SK-N-MC (cell line): Measurements from ENCODE around the gene EFNA4.
A peak's percentile ranks its signal among the peaks of the same experiment; 100 is the strongest.

Experiments used
- DNase-seq: peaks from one replicate; pipeline ENCODE4 v3.0.0-alpha.2; 2011; ENCODE audit warnings: low read depth, low spot score
- H3K27ac ChIP-seq: fragments of 200-600 bp; sonication (generic); 2 replicates; pipeline ENCODE4 v1.5.1; 2016; ENCODE audit warnings: mixed run types
- H3K36me3 ChIP-seq: fragments of 200-600 bp; sonication (generic); 2 replicates; pipeline ENCODE4 v1.6.1; 2017; ENCODE audit warnings: antibody characterized with exemption, low read length, mixed read lengths; ENCODE audit not compliant: insufficient read depth
- H3K4me3 ChIP-seq: fragments of 200-600 bp; sonication (generic); 2 replicates; pipeline ENCODE4 v1.5.1; 2016
- H3K9ac ChIP-seq: fragments of 200-600 bp; sonication (generic); 2 replicates; pipeline ENCODE4 v1.8.0; 2017; ENCODE audit warnings: mixed run types, mixed read lengths; ENCODE audit not compliant: insufficient read length
- H3K9me3 ChIP-seq: fragments of 200-600 bp; sonication (generic); 2 replicates; pipeline ENCODE4 v1.6.1; 2017; ENCODE audit warnings: low read depth, mild to moderate bottlenecking, antibody characterized with exemption, low read length, moderate library complexity, mixed read lengths
- EZH2 ChIP-seq: fragments of 200-600 bp; sonication (generic); IDR thresholded peaks from one replicate; pipeline ENCODE4 v1.6.1; 2017; ENCODE audit warnings: antibody characterized with exemption
- FOXP2 ChIP-seq: optimal IDR thresholded peaks from 2 replicates; pipeline ENCODE3; 2011; ENCODE audit warnings: mild to moderate bottlenecking, moderate library complexity; ENCODE audit not compliant: insufficient read depth; ENCODE audit errors: extremely low read length, control extremely low read depth
- POLR2AphosphoS5 ChIP-seq: IDR thresholded peaks from 2 replicates; pipeline ENCODE4 v1.6.1; 2012; ENCODE audit warnings: mild to moderate bottlenecking, low read depth, low read length, borderline replicate concordance

EFNA4 gene

DNA sequence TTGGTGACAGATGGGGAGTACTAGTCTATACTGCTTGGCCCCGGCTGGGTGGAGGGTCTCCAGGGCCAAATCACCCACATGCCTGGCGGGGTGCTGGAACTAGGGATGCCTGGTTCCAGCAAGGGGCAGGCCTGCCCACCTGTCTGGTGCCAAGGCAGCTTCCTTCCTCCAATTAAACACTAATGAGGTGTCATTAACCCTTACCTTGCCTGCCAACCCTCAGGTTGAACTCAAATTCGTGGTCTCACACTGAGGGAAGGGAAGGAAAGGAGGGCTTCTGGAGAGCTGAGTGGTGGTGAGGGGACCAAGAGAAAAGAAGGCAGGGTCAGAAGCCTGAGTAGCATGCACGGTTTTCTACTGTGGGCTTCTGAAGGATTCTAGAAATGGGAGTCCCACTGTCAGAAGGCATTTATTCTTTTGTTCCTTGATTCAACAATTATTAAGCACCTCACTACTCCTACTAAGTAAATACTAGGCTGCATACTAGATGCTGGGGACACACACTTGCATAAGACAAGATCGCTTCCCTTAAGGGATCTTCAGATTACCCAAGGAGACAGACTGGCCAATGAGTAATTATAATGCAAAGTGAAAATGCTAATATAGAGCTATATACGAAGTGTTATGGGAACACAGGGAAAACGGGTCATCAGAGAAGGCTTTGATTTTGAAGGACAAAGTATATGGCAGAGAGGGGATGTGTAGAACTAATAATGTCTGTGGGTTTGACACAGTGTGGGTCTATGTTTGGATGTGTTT, 9.2 kb downstream of the EFNA4 start:
- TF ChIP-seq EZH2: no peak
- TF ChIP-seq FOXP2: no peak
- TF ChIP-seq POLR2AphosphoS5: no peak
- H3K27ac ChIP-seq: no peak overlapping the region
- H3K36me3 ChIP-seq: peaks cover 11% of the 10 kb centered on the region; the same call in 1 of the 2 replicates
- no peak overlapping the region for H3K9ac ChIP-seq
- no peaks in the 10 kb centered on the region for H3K9me3 ChIP-seq
- no peak overlapping the region for H3K4me3 ChIP-seq
- no peak for DNase-seq

- Histone ChIP-seq H3K9me3 (no peaks in the 10 kb centered on the region), H3K9ac (no peak overlapping the region), H3K27ac (no peak overlapping the region), H3K4me3 (no peak overlapping the region), H3K36me3 (peaks cover 11% of the 10 kb centered on the region; the same call in 1 of the 2 replicates)
- no peak for TF ChIP-seq EZH2
- no peak for TF ChIP-seq POLR2AphosphoS5
- no peak for TF ChIP-seq FOXP2
- DNase-seq: no peak
These were observed 10.1 kb downstream of the EFNA4 start for GRCh38 chr1:155073377-155074242.

DNA sequence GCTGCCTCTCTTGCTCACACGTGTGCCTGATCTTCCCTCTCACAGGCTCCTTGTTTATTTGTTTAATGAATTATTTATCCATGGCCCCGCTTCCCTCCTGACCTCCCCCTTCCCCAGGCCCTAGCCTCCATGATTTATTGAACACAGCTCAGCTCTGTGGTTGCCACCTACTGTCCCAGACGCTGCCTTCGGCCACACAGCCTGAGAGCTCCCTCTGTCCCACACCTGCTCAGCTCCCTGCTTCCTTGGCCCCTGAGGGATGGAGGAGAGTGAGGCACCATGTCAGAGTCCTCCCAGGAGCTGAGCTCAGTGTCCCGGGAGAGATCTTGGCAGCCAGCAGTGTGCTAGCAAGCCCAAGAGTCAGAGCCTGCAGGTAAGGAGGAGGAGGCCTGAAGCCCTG, 12.0 kb downstream of the EFNA4 start:
- DNase-seq: no peak
- H3K9ac ChIP-seq: no peak overlapping the region
- no peak overlapping the region for H3K27ac ChIP-seq
- TF ChIP-seq EZH2 (no peak), FOXP2 (no peak), POLR2AphosphoS5 (no peak)
- H3K36me3 ChIP-seq: no peaks in the 10 kb centered on the region
- no peak overlapping the region for H3K4me3 ChIP-seq
- no peaks in the 10 kb centered on the region for H3K9me3 ChIP-seq

DNA sequence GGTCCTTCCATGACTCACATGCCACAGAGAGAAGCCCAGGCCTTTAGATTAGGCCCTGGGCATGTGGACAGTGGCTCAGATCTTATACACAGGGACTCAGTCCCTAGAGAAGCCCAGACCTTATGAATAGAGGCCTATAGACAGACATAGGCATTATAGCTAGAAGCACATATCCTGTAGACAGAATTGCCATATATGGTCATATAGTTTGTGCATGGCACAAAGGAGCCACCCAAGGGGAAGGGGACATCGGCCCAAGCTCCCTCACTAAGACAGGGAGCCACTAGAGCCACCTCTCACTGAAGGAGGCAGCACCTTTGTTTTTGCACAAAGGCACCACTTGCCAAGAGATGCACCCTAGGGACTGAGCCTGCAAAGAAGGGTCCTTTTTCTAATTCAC, 12.8 kb downstream of the EFNA4 start:
- Histone ChIP-seq H3K9ac (no peak overlapping the region), H3K27ac (no peak overlapping the region), H3K9me3 (no peaks in the 10 kb centered on the region), H3K4me3 (no peak overlapping the region), H3K36me3 (no peaks in the 10 kb centered on the region)
- no peak for DNase-seq
- TF ChIP-seq FOXP2: no peak
- no peak for TF ChIP-seq EZH2
- TF ChIP-seq POLR2AphosphoS5: no peak

- Histone ChIP-seq H3K9me3 (no peaks in the 10 kb centered on the region), H3K4me3 (no peak overlapping the region), H3K27ac (no peak overlapping the region), H3K9ac (no peak overlapping the region), H3K36me3 (no peaks in the 10 kb centered on the region)
- TF ChIP-seq EZH2 (no peak), POLR2AphosphoS5 (no peak), FOXP2 (no peak)
- no peak for DNase-seq
These were observed 13.8 kb downstream of the EFNA4 start for GRCh38 chr1:155077346-155077745.

DNA sequence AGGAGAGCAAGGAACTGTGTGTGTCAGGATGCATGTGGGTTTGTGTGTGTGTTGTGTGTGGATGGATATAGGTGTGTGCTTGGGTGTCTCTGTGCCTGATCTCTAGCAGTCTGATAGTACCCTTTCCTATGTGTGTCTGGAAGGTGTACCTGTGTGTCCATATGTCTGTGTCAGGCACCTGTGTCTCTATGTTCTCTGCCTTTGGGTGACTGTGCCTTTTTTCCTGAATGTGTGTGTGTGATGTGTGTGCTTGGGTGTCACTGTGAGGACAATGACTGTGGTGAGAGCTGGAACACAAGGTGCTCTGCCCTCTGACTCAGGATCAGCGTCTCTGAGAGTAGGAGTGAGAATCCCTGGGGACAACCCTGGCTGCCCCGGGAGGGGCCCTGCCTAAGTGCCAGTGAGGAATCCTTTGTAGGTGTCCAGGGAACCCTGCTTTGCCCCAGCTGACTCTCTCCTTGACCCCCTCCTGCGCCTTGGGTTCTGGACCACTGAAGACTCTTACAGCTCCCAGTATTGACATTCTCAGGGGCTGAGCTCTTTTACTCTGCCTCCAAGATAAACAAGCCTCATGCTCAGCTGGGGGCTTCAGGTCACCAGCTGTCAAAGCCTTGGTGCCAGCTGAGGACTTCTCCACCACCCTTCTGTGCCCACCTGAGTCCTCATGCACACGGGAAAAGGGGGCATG, 14.4 kb downstream of the EFNA4 start:
- Histone ChIP-seq H3K4me3 (peak overlapping the region; percentile 93), H3K36me3 (no peaks in the 10 kb centered on the region), H3K9ac (no peak overlapping the region), H3K27ac (no peak overlapping the region), H3K9me3 (no peaks in the 10 kb centered on the region)
- DNase-seq: no peak
- no peak for TF ChIP-seq EZH2
- no peak for TF ChIP-seq FOXP2
- no peak for TF ChIP-seq POLR2AphosphoS5

- DNase-seq: no peak
- Histone ChIP-seq H3K9me3 (no peaks in the 10 kb centered on the region), H3K36me3 (no peaks in the 10 kb centered on the region), H3K27ac (no peak within 1 kb of the TSS), H3K9ac (peak within 1 kb of the TSS; percentile 69), H3K4me3 (peak within 1 kb of the TSS; percentile 93)
- TF ChIP-seq EZH2: no peak
- TF ChIP-seq POLR2AphosphoS5: peak; percentile 43; the same call in 1 of the 2 replicates
These were observed 15.1 kb downstream of the EFNA4 start, which contains the start of gene EFNA3 for GRCh38 chr1:155078469-155079209. EFNA3 (plus strand) TSS chr1:155078837; CDS start chr1:155078942, 105 bp downstream.
